ENCODE results near the gene NOD1.
"Not testable (repeated sequence)": the region's sequence is repeated elsewhere in the genome, so short reads cannot be mapped to it uniquely, and the experiment has no call there.

The NOD1 gene

DNA sequence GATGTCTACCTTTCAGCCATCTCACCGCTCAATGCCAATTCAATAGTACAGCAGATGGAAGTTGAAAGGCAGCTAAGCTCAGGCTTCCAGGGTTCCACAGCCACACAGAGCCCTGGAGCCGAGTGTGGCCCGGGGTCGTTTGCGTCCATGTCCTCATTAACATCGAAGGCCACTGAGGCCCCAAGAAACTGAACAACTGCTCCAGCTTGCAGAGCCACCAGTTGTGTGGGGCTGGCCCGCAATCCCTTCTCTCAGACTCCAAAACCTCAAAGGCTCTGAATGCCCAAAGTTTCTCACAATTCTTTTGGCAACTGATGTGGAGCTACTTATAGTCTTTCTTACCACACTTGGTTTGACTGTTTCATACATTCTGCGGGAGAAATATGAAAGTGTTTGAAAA, 31.1 kb downstream of the NOD1 start:
- no peak for DNase-seq

DNA sequence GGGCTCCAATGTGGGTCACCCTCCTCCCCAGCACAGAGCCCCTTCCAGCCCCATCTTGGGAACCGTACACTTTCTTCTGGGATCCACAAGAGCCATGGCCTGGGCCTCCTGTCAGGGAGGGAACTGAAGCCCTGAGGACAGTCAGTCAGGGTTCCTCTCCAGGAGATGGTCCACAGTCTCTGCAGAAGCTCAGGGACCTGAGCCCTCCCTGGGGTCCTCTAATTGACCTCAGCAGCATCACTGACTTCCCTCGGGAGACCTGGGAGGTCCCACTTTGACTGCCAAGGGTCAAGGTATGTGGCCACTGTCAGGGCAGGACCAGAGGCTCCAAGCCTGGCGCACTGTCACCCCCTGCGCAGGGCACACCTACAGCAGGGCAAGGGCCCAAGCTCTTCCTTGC, 32.3 kb downstream of the NOD1 start:
- DNase-seq, result no peak

- peak; percentile 43 for DNase-seq
These were observed 32.8 kb downstream of the NOD1 start for GRCh38 chr7:30445770-30446169.

DNA sequence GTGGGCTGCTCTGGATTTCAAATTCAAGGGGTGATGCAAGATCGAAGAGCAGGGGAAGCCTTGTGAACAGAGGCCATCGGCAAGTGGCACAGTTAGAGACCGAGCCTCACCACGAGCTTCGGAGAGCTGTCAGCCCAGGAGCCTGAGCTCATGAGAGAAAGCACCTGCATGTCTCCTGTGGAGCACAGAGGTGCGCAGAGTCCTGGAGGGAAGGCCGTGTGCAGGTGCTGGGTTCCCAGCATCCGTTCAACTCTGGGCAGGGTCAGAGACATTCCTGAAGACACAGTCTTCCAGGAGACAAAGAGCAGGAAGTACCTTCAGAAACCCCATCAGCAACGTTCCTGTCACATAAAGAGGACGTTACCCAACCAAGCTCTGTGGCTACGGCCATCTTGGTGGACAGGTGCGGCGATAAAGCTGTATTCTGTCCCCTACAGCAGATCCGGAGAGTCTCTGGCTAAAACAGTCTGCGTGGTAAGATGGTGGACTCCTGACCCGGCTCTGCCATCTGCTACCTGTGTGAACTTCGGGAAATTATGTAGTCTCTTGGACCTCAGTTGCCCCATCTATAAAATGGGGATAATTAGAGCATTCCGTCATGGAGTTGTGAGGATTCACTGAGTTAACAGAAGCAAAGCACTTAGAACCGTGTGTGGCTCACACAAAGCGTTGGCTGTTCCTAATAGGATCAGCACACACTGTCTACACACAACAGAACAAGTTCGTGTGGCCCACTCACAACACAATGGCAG, 40.6 kb downstream of the NOD1 start:
- DNase-seq, result no peak

- DNase-seq, result no peak
These were observed 42.1 kb downstream of the NOD1 start for GRCh38 chr7:30436518-30436917.

- DNase-seq, result no peak
These were observed 42.5 kb downstream of the NOD1 start for GRCh38 chr7:30436046-30436445.

GRCh38 chr7:30434140-30434799, 44.3 kb downstream of the NOD1 start:
- no peak for DNase-seq

GRCh38 chr7:30433506-30433905, 45.1 kb downstream of the NOD1 start:
- no peak for DNase-seq

DNA sequence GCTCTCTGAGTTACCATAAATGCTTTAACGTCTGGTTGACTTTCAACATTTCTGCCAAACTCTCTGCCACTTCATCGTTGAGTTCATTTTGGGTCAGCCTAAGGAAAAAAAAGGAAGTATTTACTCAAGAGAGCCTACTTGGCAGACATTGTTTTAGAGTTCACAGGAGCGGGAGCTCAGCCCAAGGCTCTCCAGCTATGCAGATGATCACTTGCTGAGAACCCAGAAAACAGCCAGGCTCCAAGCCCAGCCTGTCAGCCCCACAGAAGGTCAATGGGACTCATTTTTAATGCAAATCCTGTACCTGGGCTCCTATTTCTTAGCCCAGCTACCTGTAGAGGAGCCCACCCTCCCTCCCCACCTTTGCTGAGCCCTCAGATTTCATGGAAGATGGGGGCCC, 45.5 kb downstream of the NOD1 start:
- no peak for DNase-seq

GRCh38 chr7:30430777-30431176, 47.8 kb downstream of the NOD1 start:
- no peak for DNase-seq

DNA sequence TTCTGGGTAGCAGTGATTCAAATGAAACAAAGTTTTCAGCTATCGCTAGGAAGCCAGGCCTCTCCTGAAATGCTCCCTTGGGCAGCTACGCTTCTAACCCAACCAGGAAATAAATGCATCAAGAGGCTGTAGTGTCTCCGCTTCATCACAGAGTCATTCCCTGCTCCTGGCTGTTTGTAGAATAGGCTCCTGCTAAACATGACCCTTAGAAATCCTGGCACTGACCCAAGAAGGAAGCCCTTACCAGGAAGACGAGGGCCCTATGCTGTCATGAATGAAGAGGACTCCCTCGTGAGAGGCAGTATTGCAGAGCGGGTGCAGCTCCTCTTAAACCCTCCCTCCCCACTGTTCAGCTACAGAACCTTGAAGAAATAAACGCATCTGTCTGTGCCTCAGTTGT, 48.3 kb downstream of the NOD1 start:
- DNase-seq, result no peak

GRCh38 chr7:30429156-30429530, 49.4 kb downstream of the NOD1 start:
- no peak for DNase-seq

DNA sequence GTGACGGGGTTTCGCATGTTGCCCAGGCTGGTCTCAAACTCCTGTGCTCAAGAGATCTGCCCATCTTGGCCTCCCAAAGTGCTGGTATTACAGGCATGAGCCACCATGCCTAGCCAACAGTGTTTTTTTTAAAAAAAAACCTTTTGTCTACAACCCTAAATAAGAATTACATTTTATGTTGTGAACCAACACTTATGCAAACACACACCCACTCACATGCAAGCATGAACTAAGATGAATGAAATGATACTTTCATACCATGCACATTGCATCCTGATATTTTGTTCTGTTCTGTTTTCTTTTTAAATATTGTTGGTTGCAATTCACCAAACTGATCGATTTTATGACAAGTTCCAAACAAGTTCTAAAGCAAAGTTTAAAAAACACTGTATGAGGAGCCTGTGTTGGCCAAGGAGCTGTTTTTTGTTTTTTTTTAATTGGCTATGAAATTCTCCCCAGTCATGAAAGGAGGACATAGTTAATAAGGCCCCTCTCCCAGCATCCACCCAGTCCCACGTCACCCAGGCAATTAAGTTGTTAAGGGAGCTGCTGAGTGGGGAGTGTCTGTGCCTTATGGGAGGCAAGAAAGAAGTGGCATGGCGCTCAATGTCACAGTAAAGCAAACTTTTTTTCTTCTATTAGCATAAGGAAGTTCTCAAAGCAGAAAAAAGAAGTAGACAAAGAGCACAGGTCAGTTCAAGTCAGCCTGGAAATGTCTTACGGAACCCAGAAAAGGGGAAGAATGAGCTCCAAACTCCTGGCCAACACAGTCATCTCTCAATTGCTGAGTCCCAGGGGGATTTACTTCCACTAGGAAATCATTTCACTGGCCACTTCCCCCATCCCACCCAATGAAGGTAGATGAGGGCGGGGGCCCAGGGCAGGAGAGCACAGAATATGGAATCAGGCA, 50.1 kb downstream of the NOD1 start:
- no peak for DNase-seq

- no peak for DNase-seq
These were observed 51.1 kb downstream of the NOD1 start for GRCh38 chr7:30427296-30428070.

DNA sequence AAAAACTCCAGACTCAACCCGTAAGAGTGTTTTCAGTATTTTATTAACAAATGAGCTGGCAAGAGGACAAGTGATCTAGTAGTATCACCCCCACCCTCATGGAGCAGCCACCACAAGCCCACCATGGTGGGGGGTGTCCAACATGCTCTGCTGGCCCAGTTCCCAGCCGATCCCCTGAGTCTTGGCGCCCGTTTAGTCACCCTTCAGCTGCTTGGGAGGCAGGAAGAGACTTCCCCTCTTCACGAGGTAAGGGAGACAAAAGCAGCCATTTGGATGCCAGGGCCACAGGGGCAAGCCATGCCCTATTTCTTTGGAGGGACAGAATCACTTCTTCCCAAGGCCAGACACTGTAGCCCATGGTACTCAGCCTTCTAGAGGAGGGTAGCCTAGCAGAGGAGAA, 54.1 kb downstream of the NOD1 start:
- no peak for DNase-seq

DNA sequence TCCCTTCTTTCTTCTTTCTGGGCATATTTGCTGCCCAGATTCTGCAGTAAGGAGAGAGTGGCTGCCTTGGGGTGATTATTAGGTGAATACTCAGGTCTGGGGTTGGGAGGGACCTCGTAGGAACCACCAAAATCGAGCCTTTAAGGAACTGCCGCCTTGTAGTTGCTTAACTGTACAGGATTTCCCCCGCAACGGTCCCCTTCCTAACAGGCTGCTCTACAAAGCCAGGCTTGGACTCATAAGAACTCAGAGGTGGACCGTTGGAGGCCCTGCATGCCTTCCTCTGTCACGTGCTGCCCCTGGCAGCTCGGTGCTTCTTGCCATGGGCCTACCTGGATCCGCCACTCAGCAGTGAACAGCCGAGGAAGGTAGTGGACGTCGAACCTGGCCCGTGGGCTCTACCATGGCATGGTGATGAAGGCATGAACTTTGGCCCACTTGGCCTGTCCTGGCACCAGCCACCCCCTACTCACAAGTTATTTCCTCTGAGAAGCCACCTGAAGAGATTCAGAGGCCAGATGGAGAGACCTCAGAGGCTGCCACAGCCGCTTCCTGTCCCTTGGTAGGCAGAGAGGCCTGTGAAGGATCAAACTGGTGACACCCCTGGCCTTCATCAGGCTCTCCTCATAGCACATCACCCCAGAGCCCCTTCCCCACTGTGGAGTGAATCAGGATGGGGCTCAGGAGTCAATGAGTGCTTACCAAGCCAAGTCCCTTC, 54.6 kb downstream of the NOD1 start:
- DNase-seq, result no peak

DNA sequence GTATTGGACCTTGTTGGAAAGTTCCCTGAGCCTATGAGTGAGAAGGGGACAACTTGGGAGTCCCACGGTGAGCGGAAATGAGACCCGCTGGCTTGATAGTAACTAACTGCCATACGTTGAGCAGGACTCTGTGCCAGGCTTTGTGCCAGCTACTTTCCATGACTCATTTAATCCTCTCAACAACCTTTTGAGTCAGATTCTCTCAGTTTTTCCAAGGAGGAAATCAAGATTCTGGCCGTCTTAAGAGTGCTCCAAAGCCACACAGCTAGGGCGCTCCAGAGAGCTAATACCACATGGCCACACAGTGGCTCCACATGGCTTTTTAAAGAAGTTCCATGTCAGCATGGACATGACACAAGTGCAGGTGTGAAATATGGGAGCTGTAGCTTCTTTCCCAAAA, 55.7 kb downstream of the NOD1 start:
- no peak for DNase-seq

DNA sequence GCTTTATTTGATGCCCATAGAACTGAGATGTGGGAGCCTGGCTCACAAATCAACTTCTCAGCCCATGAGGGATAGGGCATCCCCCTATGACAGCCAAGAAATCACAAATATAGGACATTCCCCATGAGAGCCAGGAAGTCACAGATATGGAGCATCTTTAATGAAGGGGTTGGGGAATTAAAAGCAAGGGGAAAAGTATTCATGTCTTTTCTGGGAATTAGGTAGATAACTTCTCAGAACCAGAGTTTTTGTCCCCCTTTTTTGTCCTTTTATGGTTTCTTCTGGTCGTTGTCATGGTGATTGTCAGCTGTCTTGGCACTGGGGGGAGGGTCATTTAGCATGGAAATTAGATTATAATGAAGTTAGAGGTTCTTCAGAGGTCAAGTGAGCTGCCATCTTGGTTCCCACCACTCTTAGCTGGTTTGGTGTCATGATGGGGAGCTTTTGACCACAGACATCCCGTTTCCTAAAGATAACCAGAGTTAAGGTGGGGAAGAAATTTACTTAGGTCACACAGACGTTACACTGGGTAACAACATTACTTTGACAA, 56.9 kb downstream of the NOD1 start:
- DNase-seq, result no peak

GRCh38 chr7:30420662-30421061, 57.9 kb downstream of the NOD1 start:
- DNase-seq, result no peak

- DNase-seq, result not testable (repeated sequence)
These were observed 58.5 kb downstream of the NOD1 start for GRCh38 chr7:30420080-30420479.

- no peak for DNase-seq
These were observed 64.7 kb downstream of the NOD1 start for GRCh38 chr7:30413864-30414263.
